HG02970 (cell line): Measurements from ENCODE around the gene ZNF516.
"Not testable (repeated sequence)": the region's sequence is repeated elsewhere in the genome, so short reads cannot be mapped to it uniquely, and the experiment has no call there.

Source experiments
- ATAC-seq: cut with Tn5 transposase; IDR thresholded peaks from one replicate; pipeline ENCODE4 v1.9.1; 2021; ENCODE audit warnings: mild to moderate bottlenecking, moderate library complexity, moderate number of reproducible peaks; ENCODE audit not compliant: unreplicated experiment, low FRiP score

Gene ZNF516, protein sequence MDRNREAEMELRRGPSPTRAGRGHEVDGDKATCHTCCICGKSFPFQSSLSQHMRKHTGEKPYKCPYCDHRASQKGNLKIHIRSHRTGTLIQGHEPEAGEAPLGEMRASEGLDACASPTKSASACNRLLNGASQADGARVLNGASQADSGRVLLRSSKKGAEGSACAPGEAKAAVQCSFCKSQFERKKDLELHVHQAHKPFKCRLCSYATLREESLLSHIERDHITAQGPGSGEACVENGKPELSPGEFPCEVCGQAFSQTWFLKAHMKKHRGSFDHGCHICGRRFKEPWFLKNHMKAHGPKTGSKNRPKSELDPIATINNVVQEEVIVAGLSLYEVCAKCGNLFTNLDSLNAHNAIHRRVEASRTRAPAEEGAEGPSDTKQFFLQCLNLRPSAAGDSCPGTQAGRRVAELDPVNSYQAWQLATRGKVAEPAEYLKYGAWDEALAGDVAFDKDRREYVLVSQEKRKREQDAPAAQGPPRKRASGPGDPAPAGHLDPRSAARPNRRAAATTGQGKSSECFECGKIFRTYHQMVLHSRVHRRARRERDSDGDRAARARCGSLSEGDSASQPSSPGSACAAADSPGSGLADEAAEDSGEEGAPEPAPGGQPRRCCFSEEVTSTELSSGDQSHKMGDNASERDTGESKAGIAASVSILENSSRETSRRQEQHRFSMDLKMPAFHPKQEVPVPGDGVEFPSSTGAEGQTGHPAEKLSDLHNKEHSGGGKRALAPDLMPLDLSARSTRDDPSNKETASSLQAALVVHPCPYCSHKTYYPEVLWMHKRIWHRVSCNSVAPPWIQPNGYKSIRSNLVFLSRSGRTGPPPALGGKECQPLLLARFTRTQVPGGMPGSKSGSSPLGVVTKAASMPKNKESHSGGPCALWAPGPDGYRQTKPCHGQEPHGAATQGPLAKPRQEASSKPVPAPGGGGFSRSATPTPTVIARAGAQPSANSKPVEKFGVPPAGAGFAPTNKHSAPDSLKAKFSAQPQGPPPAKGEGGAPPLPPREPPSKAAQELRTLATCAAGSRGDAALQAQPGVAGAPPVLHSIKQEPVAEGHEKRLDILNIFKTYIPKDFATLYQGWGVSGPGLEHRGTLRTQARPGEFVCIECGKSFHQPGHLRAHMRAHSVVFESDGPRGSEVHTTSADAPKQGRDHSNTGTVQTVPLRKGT

GRCh38 chr18:76495006-76495370 lies at the start of gene ZNF516:
TSS of gene ZNF516 (minus strand) at chr18:76495242. CDS start at chr18:76443054, 52,188 bp downstream.
- no peak for ATAC-seq

GRCh38 chr18:76538846-76539245 lies 43.8 kb upstream of the ZNF516 start:
- ATAC-seq = no peak

- ATAC-seq = no peak
Measured at GRCh38 chr18:76537621-76538020, 42.6 kb upstream of the ZNF516 start.

- not testable (repeated sequence) for ATAC-seq
Measured at GRCh38 chr18:76536593-76536992, 41.6 kb upstream of the ZNF516 start.

- ATAC-seq = no peak
Measured at GRCh38 chr18:76532875-76533274, 37.8 kb upstream of the ZNF516 start.

DNA sequence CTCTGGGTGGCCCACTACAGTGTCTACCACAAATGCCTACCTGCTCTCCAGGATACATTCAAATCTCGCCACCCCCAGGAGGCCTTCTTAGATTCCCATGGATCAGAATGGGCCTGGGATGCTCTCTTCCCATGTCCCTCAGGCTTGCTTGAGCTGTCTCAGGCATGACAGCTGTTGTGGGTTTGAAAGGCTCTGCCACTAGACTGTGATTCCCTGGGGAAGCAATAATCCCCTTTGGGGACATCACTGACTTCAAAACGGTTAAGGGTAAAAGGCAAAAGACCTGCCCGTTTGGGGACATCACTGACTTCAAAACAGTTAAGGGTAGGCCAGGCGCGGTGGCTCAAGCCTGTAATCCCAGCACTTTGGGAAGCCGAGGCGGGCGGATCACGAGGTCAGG lies 35.8 kb upstream of the ZNF516 start:
- no peak for ATAC-seq

DNA sequence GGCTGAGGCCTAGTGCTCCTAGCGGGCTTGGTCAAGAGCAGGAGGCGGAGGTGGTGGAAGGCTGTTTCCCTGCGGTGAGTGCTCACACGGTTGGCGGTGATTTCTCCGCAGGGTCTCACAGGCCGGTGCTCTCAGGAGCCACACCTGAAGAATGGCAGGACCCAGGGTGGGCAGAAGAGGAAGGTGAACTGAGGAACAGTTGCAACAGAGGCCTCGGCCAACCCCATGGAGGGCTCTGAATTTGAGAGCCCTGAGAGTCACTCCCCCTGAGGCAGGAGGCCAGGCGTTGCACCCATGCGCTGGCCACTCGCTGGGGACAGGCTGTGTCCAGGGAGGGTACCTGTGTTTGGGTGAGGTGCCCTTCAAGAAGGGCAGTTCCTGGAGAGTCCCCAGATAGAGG lies 35.3 kb upstream of the ZNF516 start:
- no peak for ATAC-seq

DNA sequence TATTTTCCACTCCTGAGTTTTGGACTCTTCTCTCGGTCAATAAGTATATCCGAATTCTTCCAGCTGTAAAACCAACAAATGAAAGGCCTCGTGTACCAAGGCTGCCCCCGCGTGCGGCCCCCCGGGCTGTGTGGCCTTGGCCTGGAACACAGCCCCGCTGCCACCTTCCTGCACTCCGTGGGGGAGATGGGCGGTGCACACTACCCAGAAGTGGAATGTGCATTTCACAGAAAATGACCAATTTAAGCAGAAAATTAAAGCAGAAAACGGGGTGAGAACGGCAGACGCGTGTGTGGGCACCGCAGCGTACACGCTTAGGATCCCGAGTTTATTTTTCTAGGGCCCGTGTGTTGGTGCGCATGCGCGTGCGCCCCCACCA lies 34.4 kb upstream of the ZNF516 start:
- ATAC-seq = no peak

GRCh38 chr18:76528477-76529432 lies 33.7 kb upstream of the ZNF516 start:
- no peak for ATAC-seq

GRCh38 chr18:76525911-76526310 lies 30.9 kb upstream of the ZNF516 start:
- ATAC-seq = no peak

DNA sequence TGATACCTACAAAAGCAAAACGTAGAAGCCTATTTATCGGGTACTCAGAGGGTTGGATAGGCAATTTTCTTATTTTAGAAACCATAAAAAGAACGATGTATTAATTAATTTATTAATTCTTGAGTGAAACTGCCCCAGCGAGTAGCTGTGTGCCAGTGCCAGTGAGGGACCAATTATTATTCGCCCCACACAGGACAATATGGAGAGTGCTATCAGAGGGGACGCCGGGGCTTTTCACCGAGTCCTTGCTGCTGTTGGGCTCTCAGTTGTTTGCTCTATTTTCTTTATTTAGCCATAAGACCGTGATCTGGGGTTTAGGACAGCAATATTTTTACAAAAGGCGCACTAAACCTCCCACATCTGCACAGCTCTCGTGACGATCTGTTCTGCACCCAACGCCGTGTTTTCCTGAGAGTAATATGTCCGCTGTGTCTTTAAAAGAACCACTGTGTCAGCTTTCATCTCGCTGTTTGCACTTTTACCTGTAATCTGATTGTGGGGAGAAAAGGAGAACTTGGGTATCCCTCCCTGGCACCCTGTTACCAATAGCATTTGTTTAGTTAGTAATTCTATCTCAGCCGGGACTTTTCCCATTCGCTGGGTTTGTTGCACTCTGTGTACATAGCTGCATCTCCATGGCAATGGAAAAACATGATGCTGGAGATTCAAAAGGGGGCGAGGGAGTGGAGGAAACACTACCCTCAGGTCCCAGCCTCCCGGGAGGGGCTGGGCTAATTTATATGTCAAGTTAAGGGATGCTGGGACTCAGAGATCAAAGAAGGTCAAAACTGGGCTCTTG lies 30.1 kb upstream of the ZNF516 start:
- no peak for ATAC-seq

DNA sequence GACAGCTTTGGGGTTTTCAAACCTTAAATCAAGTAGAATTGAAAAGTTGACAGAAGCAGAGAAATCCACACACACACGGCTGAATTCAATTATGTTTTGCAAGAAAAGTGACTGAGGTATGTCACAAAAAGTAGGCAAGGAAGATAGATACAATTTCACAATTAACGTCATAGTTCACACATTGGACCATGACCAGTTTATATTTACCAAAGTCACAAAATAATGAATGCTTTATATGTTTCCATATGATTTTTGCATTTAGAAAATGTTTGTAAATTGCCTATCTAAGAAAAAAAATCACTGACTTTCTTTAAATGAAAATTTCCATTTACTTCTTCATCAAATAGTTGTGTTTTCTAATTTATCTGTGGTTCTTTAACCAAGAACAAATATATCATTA lies 29.4 kb upstream of the ZNF516 start:
- no peak for ATAC-seq

DNA sequence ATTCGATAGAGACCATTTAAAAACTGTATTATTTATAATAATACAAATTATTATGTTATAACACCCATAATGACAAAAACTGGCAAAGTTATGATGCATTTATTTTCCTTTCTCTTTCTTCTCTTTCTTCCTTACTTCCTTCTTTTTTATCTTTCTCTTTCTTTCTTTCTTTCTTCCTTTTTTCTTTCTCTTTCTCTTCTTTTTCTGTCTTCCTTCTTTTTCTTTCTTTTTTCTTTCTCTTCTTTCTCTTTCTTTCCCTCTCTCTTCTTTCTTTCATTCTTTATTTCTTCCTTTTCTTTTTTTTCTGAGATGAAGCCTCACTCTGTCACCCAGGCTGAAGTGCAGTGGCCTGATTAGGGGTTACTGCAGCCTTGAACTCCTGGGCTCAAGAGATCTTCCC lies 27.5 kb upstream of the ZNF516 start:
- ATAC-seq = no peak

GRCh38 chr18:76522122-76522503 lies 27.1 kb upstream of the ZNF516 start:
- ATAC-seq = no peak

DNA sequence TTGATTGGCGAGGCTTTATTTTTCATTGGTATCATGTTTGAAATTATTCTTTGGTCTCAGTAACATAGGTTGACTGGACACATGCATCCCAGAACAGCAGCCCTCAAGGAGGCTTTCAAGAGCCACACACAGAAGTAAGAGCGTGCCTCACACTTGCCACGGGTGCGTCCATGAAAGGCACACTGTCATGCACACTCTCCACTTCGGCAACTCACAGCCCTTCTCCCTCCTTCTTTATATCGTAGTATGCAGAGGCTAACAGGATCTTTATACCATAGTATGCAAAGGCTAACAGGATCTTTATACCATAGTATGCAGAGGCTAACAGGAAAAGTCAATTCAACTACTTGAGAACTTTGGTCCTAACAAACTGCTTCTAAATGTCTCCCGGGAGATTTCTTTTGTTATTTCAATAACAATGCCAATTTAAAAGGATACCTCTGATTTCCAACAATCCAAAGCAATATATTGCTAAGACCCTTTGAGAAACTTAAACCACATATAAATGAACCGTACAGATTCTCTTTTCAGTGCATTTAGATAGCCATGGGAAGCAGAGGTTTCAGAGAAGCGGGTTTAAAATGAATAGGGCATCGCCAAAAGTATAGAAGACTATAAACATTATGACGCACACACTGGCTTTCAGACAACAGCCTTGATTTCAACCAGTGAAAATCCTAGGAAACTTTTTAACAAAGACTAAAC lies 26.5 kb upstream of the ZNF516 start:
- no peak for ATAC-seq

DNA sequence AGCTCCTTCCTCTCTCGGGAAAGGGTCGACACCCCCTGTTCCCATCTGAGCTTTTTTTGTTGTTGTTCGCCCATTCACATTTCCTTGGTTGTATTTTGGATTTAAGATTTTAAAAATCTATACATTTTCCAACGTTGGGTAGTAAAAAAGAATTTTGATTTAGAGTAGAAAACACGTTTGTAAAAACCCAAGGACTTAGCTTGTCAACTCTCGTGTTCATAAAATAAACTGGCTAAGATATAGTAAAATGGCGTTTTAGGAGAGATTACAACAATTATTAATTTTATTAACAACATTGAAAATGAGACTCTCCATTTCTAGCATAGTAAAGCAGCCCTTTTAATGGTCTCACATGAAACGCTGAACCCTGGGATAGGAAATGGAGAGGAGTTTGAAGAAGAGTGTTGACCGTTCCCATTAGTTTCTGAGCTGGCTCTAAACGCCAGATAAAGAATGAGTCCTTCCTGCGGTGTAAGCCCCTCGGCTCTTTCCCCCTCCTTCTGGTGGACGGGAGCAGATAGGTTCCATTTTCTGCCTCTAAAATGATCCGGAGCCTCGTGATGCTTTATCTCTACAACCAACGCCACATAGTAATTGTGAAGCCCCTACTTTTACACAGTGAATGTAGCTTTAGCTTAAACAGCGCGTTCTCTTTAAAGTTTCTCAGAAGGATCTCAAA lies 24.0 kb upstream of the ZNF516 start:
- ATAC-seq = no peak

- no peak for ATAC-seq
Measured at GRCh38 chr18:76518123-76518859, 23.2 kb upstream of the ZNF516 start.
